ENCODE measurements around the gene EIF6.
"Not testable (repeated sequence)": the region's sequence is repeated elsewhere in the genome, so short reads cannot be mapped to it uniquely, and the experiment has no call there.

- not testable (repeated sequence) for TF ChIP-seq CTCF, EP300, POLR2AphosphoS5, POLR2A (IDR thresholded peaks at IDR 0.05)
Measured at GRCh38 chr20:35262731-35263531, 21.6 kb downstream of the EIF6 start.
